Activated T-helper 1 cell treated with Interleukin-2 at 50 U/mL for 16 hours (primary cell): Measurements from ENCODE around the gene ACACB.

Experiments used
- DNase-seq: peaks from one replicate; pipeline ENCODE4 v3.0.0-alpha.2; 2020; ENCODE audit warnings: low read depth

The ACACB gene

DNA sequence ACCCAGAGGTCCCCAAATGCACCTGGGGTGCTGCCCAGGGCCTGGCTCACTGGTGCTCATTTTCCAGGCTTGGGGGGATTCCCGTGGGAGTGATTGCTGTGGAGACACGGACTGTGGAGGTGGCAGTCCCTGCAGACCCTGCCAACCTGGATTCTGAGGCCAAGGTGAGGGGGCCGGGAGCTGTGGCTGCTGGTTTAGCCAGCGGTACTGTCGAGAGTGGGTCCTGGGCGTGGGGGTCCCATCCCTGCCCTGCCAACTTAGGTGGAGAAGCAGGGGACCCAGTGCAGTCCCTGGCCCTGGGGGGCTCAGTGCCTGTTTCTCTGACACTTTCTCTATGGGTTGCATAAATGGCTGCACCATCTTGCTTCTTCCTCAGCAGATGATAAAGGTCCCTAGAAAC, 141.8 kb downstream of the ACACB start:
- DNase-seq = no peak

DNA sequence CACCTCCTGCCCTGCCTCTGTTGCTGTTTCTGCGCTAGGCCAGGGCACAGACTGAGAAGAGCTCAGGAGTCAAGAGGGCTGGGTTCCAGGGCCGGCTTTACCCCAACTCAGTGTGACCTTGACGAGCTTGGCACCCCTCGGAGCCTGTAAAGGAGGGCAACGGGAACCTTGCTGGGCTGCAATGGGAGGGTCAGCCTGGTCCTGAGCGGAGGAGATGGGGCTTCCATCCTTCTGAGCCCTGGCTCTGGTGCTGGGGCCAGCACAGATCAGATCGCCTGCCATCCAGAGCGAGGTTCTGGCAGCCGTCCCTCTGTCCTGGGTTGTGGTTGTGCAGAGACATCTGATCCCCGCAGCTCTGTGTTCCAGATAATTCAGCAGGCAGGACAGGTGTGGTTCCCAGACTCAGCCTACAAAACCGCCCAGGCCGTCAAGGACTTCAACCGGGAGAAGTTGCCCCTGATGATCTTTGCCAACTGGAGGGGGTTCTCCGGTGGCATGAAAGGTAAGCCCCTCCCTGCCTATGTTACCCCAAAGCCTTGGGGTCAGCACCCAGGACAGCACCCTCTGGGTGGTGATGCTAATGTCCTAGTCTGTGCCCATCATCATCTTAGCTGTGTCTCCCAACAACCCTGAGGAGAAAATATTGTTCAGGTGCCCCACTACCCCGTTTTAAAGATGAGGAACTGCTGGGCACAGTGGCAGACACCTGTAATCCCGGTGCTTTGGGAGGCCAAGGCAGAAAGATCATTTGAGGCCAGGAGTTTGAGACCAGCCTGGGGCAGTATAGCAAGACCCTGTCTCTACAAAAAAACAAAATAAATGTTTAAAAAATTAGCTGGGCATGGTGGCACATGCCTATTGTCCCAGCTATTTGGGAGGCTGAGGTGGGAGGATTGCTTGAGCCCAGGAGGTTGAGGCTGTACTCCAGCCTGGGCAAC, 142.5 kb downstream of the ACACB start:
- DNase-seq = no peak

DNA sequence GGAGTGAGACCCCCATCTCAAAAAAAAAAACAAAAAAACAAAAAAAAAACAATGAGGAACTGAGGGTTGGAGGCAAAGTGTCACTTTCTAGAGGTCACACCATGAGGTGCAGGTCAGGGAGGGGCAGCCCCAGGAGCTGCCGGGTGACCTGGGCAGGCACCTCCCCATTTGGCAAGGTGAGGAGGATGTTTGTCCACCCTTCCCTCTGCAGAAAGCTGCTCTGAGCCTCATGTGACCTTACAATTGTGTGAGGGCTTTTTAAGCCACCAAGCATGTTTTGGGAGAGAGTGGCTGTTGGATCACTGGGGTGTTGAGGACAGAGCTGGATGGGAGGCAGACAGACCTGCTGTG, 143.1 kb downstream of the ACACB start:
- no peak for DNase-seq

DNA sequence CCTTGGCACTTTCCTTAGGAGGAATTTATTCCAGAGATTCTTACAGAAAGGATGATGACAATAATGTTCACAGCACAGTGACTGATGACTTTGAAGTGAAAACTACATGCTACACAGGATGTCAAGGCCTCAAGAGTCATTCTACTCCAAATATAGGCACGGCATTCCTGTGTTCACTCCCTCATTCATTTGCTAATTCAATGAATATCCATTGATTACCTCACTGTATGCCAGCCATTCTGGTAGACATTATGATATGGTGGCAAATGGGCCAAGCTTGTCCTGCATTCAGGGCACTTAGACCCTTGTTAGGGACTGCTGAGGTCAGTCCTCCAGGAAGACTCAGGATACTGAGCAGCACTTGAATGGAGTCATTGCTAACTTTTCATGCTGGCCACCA, 144.7 kb downstream of the ACACB start:
- no peak for DNase-seq

DNA sequence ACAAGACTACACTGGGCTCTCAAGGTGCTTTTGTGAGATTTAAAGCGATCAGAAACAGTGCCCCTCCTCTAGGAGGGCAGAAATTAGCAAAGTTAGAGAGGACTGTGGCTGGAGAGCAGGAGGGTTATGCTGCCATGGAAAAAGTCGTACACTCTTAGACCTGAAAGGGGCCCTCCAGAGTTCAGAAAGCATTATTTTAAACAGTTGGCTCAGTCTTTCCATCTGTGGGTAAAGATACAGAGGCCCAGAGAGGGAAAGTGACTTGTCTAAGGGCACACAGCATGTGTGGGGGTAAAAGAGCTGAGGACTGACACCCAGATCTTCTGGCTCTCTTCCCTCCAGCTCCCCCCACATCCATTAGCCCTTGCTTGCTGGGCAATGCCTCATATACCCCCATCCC, 145.6 kb downstream of the ACACB start:
- DNase-seq = no peak

DNA sequence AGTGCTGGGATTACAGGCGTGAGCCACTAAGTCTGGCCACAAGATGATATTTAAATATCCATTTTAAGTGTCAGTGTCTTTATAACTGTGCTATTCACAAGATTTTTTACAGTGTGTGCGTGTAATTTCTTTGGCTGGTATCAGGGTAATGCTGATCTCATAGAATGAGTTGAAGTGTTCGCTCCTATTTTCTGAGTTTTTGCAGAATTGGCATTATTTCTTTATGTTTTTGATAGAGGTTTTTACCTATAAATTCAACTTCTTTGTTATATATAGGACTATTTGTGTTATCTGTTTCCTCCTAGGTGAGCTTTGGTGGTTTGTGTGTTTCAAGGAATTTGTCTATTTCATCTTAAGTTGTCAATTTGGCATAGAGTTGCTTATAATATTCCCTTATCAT, 147.1 kb downstream of the ACACB start:
- DNase-seq = no peak

DNA sequence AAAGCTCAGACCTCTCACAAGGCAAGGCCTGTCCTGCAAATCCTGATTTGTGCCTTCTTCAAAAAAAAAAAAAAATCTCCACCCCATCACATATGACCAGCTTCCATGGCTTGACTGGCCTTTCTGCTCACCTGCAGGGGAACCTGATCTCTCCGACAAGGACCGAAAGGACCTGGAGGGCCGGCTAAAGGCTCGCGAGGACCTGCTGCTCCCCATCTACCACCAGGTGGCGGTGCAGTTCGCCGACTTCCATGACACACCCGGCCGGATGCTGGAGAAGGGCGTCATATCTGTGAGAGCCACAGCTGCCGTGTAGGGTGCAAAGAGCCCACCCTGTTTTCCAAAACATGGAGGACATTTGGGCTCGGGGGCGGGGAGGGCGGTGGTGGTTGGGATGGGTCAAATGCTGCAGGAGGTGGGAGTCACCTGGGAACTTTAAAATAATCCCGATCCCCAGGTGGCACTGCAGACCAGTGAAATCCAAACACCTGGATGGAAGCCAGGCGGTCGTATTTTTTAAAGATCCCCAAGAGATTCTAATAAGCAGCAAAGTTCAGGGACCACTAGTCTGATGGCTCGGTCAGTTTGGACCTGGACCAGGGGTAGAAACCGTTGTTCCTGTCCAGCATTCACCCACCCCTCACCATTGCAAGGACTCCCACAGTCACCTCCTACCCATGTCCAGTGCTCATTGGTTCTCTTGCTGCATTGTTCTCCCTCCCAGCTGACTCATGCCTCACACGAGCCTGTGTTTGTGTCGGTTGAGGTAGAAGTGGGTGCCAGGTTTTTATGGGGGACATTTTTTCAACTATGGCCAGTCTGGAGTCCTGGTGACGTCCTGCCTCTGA, 147.9 kb downstream of the ACACB start:
- no peak for DNase-seq

DNA sequence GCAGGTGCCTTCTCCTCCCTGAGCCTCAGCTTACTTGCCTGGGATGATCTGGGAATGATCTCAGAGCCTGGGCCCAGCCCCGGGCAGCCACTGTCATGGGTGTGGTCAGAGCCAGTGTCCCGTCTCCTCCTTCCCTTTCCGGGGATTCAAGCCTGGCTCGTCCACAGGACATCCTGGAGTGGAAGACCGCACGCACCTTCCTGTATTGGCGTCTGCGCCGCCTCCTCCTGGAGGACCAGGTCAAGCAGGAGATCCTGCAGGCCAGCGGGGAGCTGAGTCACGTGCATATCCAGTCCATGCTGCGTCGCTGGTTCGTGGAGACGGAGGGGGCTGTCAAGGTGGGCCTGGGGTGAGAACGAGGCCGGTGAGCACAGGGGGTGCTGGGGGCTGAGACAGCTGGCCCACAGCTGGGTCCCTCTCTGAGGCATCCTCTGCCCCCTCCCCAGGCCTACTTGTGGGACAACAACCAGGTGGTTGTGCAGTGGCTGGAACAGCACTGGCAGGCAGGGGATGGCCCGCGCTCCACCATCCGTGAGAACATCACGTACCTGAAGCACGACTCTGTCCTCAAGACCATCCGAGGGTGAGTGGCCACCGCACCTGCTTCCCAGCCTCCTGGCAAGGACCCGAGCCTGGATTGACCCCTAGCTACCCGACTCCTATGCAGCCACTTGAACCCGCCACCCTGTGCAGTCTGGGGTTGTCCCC, 148.7 kb downstream of the ACACB start:
- DNase-seq = no peak

DNA sequence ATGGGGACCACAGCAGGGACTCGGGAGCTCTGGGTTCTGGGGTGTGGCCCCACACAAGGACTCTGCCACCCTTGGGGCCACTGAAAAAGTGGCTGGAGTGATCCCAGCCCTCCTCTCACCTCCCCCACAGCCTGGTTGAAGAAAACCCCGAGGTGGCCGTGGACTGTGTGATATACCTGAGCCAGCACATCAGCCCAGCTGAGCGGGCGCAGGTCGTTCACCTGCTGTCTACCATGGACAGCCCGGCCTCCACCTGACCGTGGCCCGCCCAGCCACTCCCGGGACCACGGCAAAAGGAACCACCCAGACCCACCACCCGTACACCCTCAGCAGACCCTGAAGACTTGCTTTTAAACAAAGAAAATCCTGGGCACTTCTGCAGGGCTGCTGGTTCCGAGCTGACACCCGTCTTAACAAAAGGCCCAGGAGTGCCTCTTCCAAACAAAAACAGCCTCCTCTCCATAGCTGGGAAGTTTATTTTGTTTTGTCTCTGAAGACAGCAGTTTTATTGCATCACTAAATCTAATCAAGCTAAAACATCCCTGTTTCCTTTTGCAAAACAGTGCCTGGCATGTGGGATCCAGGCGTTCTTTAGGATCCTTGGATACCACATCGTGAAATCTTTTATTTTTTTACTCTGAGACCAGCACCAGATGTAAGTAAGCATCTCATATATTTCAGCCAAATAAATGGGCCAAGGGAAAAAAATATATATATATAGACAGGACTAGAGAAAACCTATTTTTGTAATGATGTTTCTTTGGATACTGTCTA, 149.9 kb downstream of the ACACB start:
- DNase-seq = no peak

DNA sequence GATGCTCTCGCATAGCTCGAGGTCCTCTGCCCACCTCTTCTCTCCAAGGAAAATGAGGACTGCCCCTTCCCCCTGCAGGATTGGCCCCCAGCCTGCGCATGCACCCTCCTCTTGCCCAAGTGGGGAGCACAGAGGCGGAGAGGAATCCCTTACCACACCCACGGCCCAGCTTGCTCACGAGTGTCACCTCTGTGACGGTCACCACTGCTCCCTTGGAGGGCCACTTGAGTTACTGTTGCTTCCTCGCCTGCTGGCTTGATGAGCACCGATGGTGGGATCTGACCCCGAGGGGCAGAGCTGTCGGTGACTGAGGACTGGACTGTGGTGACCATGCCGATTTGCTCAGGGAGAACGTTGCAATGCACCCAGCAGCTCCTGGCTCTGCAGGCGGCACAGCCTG, 151.0 kb downstream of the ACACB start:
- DNase-seq = no peak

DNA sequence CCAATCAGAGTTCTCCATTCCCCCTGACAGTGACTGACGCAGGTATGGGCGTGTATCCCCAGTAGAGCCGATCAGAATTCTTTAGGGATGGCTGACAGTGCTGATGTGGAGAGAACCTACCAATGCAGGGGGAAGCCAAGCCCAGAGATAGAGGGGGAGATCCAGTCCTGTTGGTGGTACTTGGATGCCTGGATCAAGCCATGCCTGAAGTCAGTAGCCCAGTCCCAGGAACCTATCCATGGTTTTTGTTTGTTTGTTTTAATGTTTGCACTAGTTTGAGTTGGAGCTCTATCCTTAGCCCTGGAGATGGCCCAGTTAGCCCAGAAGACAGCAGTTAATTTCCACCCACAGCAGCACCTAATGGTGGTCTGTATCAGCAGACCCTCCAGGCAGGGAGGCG, 152.5 kb downstream of the ACACB start:
- DNase-seq = no peak

DNA sequence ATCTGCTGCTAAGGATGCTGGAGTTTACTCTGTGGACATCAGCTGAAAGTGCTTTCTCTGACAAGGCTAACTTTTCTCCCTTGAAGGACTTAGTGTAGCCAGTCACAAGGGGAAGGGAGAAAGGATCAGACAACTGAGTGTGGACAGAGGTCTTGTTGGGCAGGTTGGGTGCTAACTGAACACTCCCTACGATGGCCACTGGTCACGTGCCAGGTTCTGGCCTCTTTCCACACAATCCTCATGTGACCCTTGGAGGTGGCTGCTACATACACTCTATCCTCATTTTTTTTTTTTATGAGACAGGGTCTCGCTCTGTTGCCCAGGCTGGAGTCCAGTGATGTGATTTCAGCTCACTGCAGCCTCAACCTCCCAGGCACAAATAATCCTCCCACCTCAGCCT, 153.0 kb downstream of the ACACB start:
- DNase-seq = no peak

DNA sequence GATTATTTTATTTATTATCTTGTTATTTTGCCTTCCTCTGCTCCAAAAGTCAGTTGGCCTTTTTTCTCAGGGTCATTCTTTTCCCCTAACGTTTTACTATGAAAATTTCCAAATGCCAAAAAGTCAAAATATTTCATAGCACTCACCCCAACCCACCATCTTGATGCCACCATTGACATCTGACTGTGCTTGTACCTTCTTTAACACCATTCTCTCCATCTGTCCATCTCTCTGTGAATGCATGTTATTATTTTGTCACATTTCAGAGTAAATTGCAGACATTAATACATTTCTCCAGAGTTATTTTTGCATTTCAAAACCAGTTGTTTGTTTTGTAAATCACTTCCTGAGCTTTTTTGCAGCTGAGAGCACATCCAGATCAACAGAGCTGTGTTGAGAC, 154.1 kb downstream of the ACACB start:
- no peak for DNase-seq

DNA sequence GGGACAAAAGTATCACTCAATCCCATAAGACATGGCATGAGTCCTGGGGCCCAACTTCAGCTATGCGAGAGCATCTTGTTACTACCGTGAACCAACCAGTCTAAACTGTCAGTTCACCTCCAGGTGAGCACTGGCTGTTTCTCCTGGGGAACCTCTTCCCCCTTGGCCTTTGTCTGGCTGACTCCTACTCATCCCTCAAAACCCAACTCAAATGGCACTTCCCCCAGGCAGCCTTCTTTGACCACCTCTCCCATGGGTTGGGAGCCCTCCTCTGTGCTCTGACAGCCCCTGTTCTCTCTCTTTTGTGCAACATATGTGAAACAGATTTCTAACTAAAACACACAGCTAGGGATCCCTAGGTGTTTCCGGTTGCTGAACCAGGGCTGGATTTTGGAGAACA, 155.0 kb downstream of the ACACB start:
- no peak for DNase-seq

DNA sequence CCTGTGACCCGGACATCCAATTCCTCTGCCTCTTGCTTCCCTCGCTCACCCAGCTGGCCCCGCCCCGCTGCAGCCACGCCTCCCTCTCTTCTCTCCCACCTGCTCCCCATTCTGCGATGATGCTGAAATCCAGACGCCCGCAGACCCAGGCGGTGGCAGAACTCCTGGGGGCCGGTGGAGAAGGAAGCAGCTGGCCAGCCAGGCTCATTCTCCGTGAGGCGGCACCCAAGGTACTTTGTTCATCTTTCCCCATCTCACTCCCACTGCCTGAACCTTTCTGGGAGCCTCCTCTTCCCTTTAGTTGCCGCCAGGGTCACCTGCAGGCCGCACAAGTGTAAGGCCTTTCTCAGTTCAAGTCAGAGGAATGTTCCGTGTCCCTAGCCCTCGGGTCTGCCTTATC, 157.0 kb downstream of the ACACB start:
- DNase-seq = no peak

DNA sequence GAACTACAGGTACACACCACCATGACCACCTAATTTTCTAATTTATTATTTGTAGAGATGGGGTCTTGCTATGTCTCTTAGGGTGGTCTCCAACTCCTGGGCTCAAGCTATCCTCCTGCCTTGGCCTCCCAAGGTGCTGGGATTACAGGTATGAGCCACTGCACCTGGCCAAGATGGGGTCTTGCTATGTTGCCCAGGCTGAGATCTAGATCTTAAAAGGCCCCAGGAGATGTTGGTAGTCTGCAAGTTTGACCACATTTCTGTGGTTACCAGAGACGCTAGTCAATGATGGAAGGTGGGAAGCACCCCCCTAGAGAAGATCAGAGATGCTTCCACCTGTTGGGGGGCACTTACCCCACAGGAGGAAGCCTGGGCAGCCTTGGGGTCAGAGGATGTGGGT, 158.0 kb downstream of the ACACB start:
- DNase-seq = no peak

DNA sequence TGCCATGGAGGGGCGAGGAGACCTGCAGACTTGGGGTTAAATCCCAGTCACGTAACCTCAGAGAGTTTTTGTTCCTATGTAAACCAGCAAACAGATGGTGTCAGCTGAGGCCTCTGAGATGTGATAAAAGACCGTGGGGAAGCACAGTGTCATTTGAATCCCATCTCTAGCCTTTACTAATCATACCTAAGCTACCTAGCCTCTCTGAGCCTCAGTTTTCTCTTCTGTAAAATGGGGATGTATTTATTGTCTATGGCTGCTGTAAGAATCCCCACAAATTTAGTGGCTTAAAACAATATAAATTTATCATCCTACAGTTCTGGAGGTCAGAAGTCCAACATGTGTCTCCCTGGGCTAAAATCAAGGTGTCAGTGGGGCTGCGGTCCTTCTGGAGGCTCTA, 158.8 kb downstream of the ACACB start:
- DNase-seq = no peak

DNA sequence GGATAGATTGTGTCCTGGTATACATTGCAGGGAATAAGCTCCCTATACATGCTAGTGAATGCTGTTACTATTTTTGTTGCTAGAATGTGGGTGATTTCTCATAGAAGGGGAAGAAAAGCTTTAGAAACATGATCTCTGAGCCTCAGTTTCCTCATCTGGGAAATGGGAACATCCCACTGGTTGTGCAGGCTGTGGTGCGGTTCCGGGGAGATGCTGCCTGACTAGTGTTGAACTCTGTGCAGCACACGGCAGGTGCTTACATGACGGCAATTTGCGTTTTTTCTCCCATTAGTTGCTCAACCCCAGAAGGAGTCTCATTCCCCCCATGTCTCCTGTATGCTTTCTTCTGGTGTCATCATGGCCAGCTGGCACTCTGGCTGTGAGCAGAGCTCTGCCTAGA, 159.8 kb downstream of the ACACB start:
- no peak for DNase-seq

DNA sequence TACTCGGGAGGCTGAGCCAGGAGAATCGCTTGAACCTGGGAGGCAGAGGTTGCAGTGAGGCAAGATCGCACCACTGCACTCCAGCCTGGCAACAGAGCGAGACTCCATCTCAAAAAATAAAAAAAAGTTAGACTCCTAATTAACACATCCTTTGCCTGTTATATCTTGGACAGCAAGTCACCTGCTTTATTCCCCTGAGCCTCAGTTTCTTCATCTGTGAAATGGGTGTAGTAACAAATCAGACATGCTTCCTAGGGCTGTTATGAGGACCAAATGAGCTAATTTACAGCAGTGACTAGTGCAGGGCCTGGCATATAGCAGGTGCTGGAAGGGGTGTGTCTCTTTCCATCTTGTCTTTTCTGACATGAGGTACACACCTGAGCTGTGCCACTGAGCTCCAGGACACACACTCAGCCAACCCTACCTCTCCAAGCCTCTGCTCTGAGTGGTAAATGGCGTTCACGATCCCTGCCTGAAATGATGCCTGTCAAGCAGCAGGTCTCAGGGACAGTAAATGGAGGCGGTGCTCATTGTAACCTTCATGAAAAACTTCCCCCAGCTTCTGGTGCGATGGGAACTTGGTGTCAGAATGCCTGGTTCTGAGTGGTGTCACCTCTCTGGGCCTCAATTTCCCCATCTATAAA, 161.0 kb downstream of the ACACB start:
- DNase-seq = no peak

DNA sequence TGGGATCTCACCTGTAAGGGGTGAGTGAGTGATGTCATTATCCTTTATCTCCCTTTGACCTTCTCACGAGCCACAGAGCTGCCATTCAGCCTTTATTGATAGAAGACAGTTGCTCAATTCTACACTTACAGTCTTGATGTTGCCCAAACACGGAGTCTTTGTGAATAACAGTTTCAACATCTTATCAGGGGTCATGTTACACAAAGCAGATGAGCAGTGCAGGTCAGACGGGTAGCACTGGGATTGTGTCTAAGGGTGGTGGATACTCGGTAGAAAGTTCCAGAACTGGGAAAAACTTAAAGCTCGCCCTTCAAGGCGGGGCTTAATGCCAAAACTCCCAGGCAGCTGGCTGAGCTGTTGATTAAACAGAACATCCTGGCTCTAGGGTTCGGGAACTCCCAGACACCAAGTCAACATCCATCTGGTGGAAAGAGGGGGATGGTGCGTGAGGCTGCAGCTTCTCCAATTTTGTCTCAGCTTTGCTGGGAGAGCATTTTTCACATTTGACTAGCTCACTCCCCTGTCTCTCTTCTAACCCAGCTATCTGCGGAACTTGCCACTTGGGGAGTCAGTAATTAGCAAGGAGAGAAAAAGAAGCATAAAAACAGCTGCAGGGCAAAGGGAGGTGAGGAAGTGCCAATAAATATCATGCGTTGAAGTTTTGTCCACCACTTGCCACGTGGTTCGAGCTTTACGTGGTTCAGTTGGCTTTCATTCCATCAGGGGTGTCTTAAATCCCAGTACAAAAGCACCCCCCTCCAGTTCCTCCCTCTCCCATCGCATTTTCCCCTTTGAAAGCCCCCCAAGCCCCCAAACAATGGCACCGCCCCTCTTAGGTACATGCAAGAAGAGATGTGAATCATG, 161.7 kb downstream of the ACACB start:
- DNase-seq = no peak
